HCT116 (cell line): Measurements from ENCODE around the gene GFER. TPM values are rescaled to one million over a fixed set of nuclear protein-coding genes. Genes with fewer than 3 reads are reported as not detected.

ENCODE experiments used
- ATAC-seq: fragments of 200-7000 bp; cut with Tn5 transposase; 2 replicates; pipeline ENCODE4 v1.9.1; 2020; ENCODE audit warnings: mild to moderate bottlenecking, moderate library complexity
- BruUV-seq: library from RNA; stranded (reverse); fragments of 400-500 nt; replicated peaks from 2 replicates; lab custom pipeline; 2021; lab: Mats Ljungman, UMichigan
- CTCF ChIA-PET: fragments of 300-600 bp; sonication (Branson Sonifier 250); formaldehyde crosslinking; loops from one replicate; lab custom pipeline; 2021; ENCODE audit warnings: antibody characterized with exemption; lab: Charles Lee
- POLR2A ChIA-PET: fragments of 300-600, 350-600 bp; sonication (Branson Sonifier 250); formaldehyde crosslinking; loops from one replicate; lab custom pipeline; 2021; ENCODE audit warnings: antibody characterized with exemption; lab: Charles Lee
- RAD21 ChIA-PET, 2 experiments: fragments of 300-600 bp; sonication (Branson Sonifier 250); formaldehyde crosslinking; loops; one replicate each; lab custom pipeline; 2023; ENCODE audit warnings: low total read pairs in 2 of 2; ENCODE audit not compliant: uncharacterized antibody in 2 of 2, unreplicated experiment in 2 of 2, low non-redundant PET in 1 of 2; lab: Charles Lee
- DNase-seq: peaks from one replicate; pipeline ENCODE4 v3.0.0-alpha.2; 2010; ENCODE audit warnings: low read depth, low spot score
- H2AFZ ChIP-seq: fragments of 200-600 bp; shearing (Covaris generic), sonication (generic); 2 replicates; pipeline ENCODE4 v1.6.1; 2017; ENCODE audit warnings: low read depth, mixed run types, mixed read lengths, antibody characterized with exemption, low read length; ENCODE audit not compliant: poor library complexity, severe bottlenecking
- H3K27ac ChIP-seq: 2 replicates; pipeline ENCODE4 v1.5.1; 2012; ENCODE audit warnings: low read depth, low read length
- H3K27me3 ChIP-seq: fragments of 200-600 bp; sonication (generic); 2 replicates; pipeline ENCODE4 v1.6.1; 2016; ENCODE audit warnings: mixed run types, low read length, mixed read lengths; ENCODE audit not compliant: insufficient read depth
- H3K36me3 ChIP-seq, 2 experiments: fragments of 200-500 bp in 1 of 2; fragments of 200-600 bp in 1 of 2; sonication (Bioruptor generic) in 1 of 2; sonication (generic) in 1 of 2; 2 replicates each; pipeline versions ENCODE4 v1.5.1 to v1.6.1; 2014 to 2016; ENCODE audit warnings: low read length in 2 of 2, inconsistent platforms in 1 of 2, mixed read lengths in 1 of 2, mixed run types in 1 of 2; ENCODE audit not compliant: insufficient read depth in 2 of 2, control insufficient read depth in 1 of 2
- H3K4me1 ChIP-seq, 2 experiments: fragments of 200-600 bp in 1 of 2; sonication (generic) in 1 of 2; 2 replicates each; pipeline versions ENCODE4 v1.5.1 to v1.6.1; 2012 to 2017; ENCODE audit warnings: low read length in 2 of 2, inconsistent platforms in 1 of 2, mild to moderate bottlenecking in 1 of 2, mixed read lengths in 1 of 2, mixed run types in 1 of 2, moderate library complexity in 1 of 2; ENCODE audit not compliant: insufficient read depth in 2 of 2, control insufficient read depth in 1 of 2
- H3K4me2 ChIP-seq: fragments of 200-600 bp; sonication (generic); 2 replicates; pipeline ENCODE4 v1.6.1; 2017; ENCODE audit warnings: mixed run types, low read length, mixed read lengths
- H3K4me3 ChIP-seq, 2 experiments: fragments of 200-600 bp in 1 of 2; sonication (generic) in 1 of 2; replicated peaks in 1 of 2; 2 replicates each; pipeline ENCODE4 v1.5.1; 2011 to 2016; ENCODE audit warnings: low read length in 2 of 2, control low read depth in 1 of 2, low read depth in 1 of 2, mild to moderate bottlenecking in 1 of 2, mixed read lengths in 1 of 2, mixed run types in 1 of 2
- H3K79me2 ChIP-seq: fragments of 200-600 bp; sonication (generic); 2 replicates; pipeline ENCODE4 v1.6.1; 2017; ENCODE audit warnings: mild to moderate bottlenecking, mixed run types, low read length, moderate library complexity, mixed read lengths; ENCODE audit not compliant: insufficient read depth
- H3K9ac ChIP-seq: fragments of 200-600 bp; sonication (generic); 2 replicates; pipeline ENCODE4 v1.6.1; 2016; ENCODE audit warnings: low read length, mixed read lengths
- H3K9me2 ChIP-seq: fragments of 200-600 bp; sonication (generic), shearing (Covaris generic); 2 replicates; pipeline ENCODE4 v1.6.1; 2017; ENCODE audit warnings: mixed run types, mild to moderate bottlenecking, moderate library complexity; ENCODE audit not compliant: insufficient read depth
- H3K9me3 ChIP-seq, 2 experiments: fragments of 200-500 bp in 1 of 2; fragments of 200-600 bp in 1 of 2; sonication (Bioruptor generic) in 1 of 2; sonication (generic) in 1 of 2; 2 replicates each; pipeline ENCODE4 v1.6.1; 2014 to 2017; ENCODE audit warnings: low read length in 2 of 2, mixed read lengths in 2 of 2, inconsistent platforms in 1 of 2, low read depth in 1 of 2, mild to moderate bottlenecking in 1 of 2, mixed run types in 1 of 2, moderate library complexity in 1 of 2; ENCODE audit not compliant: control insufficient read depth in 1 of 2, insufficient read depth in 1 of 2
- H4K20me1 ChIP-seq: fragments of 200-600 bp; sonication (generic), shearing (Covaris generic); 2 replicates; pipeline ENCODE4 v1.6.1; 2017; ENCODE audit warnings: mixed run types, mild to moderate bottlenecking, moderate library complexity; ENCODE audit not compliant: insufficient read depth
- ATF3 ChIP-seq: IDR thresholded peaks from 2 replicates; pipeline ENCODE4 v1.6.1; 2012
- CEBPB ChIP-seq: IDR thresholded peaks from 2 replicates; pipeline ENCODE4 v1.6.1; 2012; ENCODE audit warnings: low read depth
- EGR1 ChIP-seq: IDR thresholded peaks from 2 replicates; pipeline ENCODE4 v1.6.1; 2012; ENCODE audit warnings: low read depth
- ELF1 ChIP-seq: IDR thresholded peaks from 2 replicates; pipeline ENCODE4 v1.6.1; 2012; ENCODE audit warnings: low read depth, borderline replicate concordance
- EZH2 ChIP-seq: fragments of 200-600 bp; sonication (generic); IDR thresholded peaks from 2 replicates; pipeline ENCODE4 v1.6.1; 2017; ENCODE audit warnings: antibody characterized with exemption, mixed run types
- EZH2phosphoT487 ChIP-seq: fragments of 200-600 bp; IDR thresholded peaks from 2 replicates; pipeline ENCODE4 v1.6.1; 2018; ENCODE audit warnings: antibody characterized with exemption, borderline replicate concordance
- FOSL1 ChIP-seq: IDR thresholded peaks from 2 replicates; pipeline ENCODE4 v1.6.1; 2012; ENCODE audit warnings: low read depth
- JUND ChIP-seq: IDR thresholded peaks from 2 replicates; pipeline ENCODE4 v1.6.1; 2012
- MAX ChIP-seq: IDR thresholded peaks from 2 replicates; pipeline ENCODE4 v1.6.1; 2012
- POLR2A ChIP-seq: IDR thresholded peaks from 2 replicates; pipeline ENCODE4 v1.7.0; 2011; ENCODE audit warnings: borderline replicate concordance; ENCODE audit not compliant: insufficient read depth, insufficient read length; ENCODE audit errors: extremely low read depth
- POLR2AphosphoS5 ChIP-seq: IDR thresholded peaks from 2 replicates; pipeline ENCODE4 v1.6.1; 2011; ENCODE audit warnings: mild to moderate bottlenecking, low read depth, low read length, moderate library complexity
- RAD21 ChIP-seq: IDR thresholded peaks from 2 replicates; pipeline ENCODE4 v1.6.1; 2012; ENCODE audit warnings: low read depth, mild to moderate bottlenecking
- REST ChIP-seq: IDR thresholded peaks from 2 replicates; pipeline ENCODE4 v1.6.1; 2012; ENCODE audit warnings: low read depth
- SIN3A ChIP-seq: IDR thresholded peaks from 2 replicates; pipeline ENCODE4 v1.6.1; 2012; ENCODE audit warnings: low read depth
- SP1 ChIP-seq: IDR thresholded peaks from 2 replicates; pipeline ENCODE4 v1.6.1; 2012; ENCODE audit warnings: low read depth
- TCF7L2 ChIP-seq: IDR thresholded peaks from 2 replicates; pipeline ENCODE4 v1.7.0; 2011; ENCODE audit warnings: borderline replicate concordance, inconsistent platforms; ENCODE audit not compliant: insufficient read depth, insufficient read length; ENCODE audit errors: extremely low read depth
- YY1 ChIP-seq: IDR thresholded peaks from 2 replicates; pipeline ENCODE4 v1.6.1; 2011; ENCODE audit warnings: low read length, low read depth, moderate library complexity, mild to moderate bottlenecking; ENCODE audit not compliant: insufficient replicate concordance; ENCODE audit errors: extremely low read depth
- ZBTB33 ChIP-seq: IDR thresholded peaks from 2 replicates; pipeline ENCODE4 v1.6.1; 2011; ENCODE audit warnings: mild to moderate bottlenecking, low read length, moderate library complexity; ENCODE audit not compliant: insufficient replicate concordance; ENCODE audit errors: extremely low read depth
- ZNF274 ChIP-seq: fragments of 200-500 bp; sonication (Bioruptor generic); IDR thresholded peaks from 2 replicates; pipeline ENCODE4 v1.6.1; 2014; ENCODE audit warnings: mild to moderate bottlenecking, low read depth, low read length, inconsistent platforms
- intact Hi-C: fragments of 100-400 bp; cut with micrococcal nuclease; formaldehyde crosslinking; loops from 2 replicates; pipeline ENCODE4 v1.10.0; 2022
- total RNA-seq: library from RNA; stranded (reverse); gene quantifications from one replicate; pipeline ENCODE4 v1.2.1, GENCODE V29; 2021; ENCODE audit not compliant: unreplicated experiment

Gene GFER
- total RNA-seq, 1 experiment from 2014 or later = 47.3 TPM

- H2AFZ ChIP-seq = no peak overlapping the region
- DNase-seq (no peak), ATAC-seq (no peak)
- H3K79me2 ChIP-seq = peaks cover 30% of the 10 kb centered on the region; the same call in 1 of the 2 replicates
- no peaks in the 10 kb centered on the region for H4K20me1 ChIP-seq
- ChIA-PET RAD21 (interaction anchor here in 1 of 2 experiments (2.1 kb wide), 1 partner anchor 117 kb away, joined by 12 read pairs; no protein-coding TSS in a partner anchor), POLR2A (interaction anchor here (1.0 to 1.6 kb wide), 2 partner anchors 131 kb away, joined by 3 to 4 read pairs; partner anchors contain the start of gene TRAF7), CTCF (interaction anchor here (0.7 to 2.4 kb wide), 6 partner anchors 11 to 127 kb away, joined by 4 to 15 read pairs (median 8); partner anchors contain the start of genes NTHL1 and TSC2)
- H3K27me3 ChIP-seq = no peaks in the 10 kb centered on the region
- no peaks in the 10 kb centered on the region for H3K36me3 ChIP-seq
- peak overlapping the region; percentile 69 for H3K4me2 ChIP-seq
- no peak for TF ChIP-seq ZBTB33
- TF ChIP-seq FOSL1 = no peak
- no peak for TF ChIP-seq JUND
- TF ChIP-seq ATF3 = no peak
- TF ChIP-seq ELF1 = no peak
- TF ChIP-seq POLR2AphosphoS5 = no peak
- no peak for TF ChIP-seq CEBPB
- TF ChIP-seq EZH2 = no peak
- no peak for TF ChIP-seq YY1
- TF ChIP-seq REST = no peak
- TF ChIP-seq TCF7L2 = no peak
- no peak for TF ChIP-seq POLR2A
- no peak for TF ChIP-seq SP1
- TF ChIP-seq SIN3A = no peak
- no peak for TF ChIP-seq EZH2phosphoT487
- TF ChIP-seq MAX = no peak
- TF ChIP-seq RAD21 = no peak
- no peak for TF ChIP-seq ZNF274
- TF ChIP-seq EGR1 = no peak
- H3K4me3 ChIP-seq = no peak overlapping the region; a peak in 1 of 4 replicates
- peaks cover 39 to 68% of the 10 kb centered on the region in 2 experiments for H3K4me1 ChIP-seq
- H3K9ac ChIP-seq = no peak overlapping the region; the same call in 1 of the 2 replicates
- intact Hi-C loops = loop anchor here (10.0 kb wide), 1 partner anchor 231 kb away; the partner anchor contains the start of gene ECI1
- peak overlapping the region; percentile 88 for H3K27ac ChIP-seq
- no TSS peak for BruUV-seq
- no peaks in the 10 kb centered on the region for H3K9me3 ChIP-seq
- no peaks in the 10 kb centered on the region for H3K9me2 ChIP-seq
Measured at GRCh38 chr16:2024032-2024420, 40.0 kb downstream of the GFER start.
